Measurements from ENCODE around the gene URM1.
"Not testable (repeated sequence)": the region's sequence is repeated elsewhere in the genome, so short reads cannot be mapped to it uniquely, and the experiment has no call there.

Gene URM1

GRCh38 chr9:128409450-128409849, 38.3 kb downstream of the URM1 start:
- no peak for DNase-seq (ENCODE audit: low spot score)

DNA sequence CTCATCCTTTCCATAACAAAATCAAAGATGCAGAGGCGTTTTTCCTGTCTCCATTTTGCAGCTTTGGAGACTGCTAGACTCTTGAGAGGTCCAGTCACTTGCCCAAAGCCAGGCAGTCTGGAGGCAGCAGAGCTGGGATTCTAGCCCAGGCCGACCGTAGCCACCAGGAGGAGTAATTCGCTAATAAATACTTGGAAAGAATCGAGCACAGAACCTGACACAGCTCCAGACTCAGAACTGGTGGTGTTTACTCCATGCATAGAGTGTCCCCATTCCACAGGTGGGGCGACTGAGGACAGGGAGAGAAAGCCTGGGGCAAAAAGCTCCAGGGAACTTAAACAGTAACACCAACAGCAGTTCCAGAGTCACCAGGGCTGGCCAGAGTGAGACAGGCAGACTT, 38.8 kb downstream of the URM1 start:
- DNase-seq (ENCODE audit: low spot score): no peak

GRCh38 chr9:128411364-128412119, 40.4 kb downstream of the URM1 start:
- DNase-seq (ENCODE audit: low spot score): no peak

- peak; percentile 28 for DNase-seq (ENCODE audit: low spot score)
Measured at GRCh38 chr9:128412120-128412790, 41.1 kb downstream of the URM1 start.

DNA sequence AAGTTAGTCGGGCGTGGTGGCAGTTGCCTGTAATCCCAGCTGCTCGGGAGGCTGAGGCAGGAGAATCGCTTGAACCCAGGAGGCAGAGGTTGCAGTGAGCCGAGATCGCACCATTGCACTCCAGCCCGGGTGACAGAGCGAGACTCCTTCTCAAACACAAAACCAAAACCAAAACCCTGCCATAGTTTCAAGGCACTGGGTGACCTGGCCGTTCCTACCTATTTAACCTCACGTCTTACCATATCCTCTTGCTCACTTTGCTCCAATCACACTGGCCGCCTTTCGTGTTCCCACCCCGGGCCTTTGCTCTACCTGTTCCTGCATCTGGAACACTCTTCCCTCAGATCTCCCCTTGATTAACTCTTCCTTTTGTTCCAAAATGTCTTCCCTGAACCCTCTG, 42.6 kb downstream of the URM1 start:
- not testable (repeated sequence) for DNase-seq (ENCODE audit: low spot score)

GRCh38 chr9:128414461-128414860, 43.3 kb downstream of the URM1 start:
- DNase-seq (ENCODE audit: low spot score): no peak

DNA sequence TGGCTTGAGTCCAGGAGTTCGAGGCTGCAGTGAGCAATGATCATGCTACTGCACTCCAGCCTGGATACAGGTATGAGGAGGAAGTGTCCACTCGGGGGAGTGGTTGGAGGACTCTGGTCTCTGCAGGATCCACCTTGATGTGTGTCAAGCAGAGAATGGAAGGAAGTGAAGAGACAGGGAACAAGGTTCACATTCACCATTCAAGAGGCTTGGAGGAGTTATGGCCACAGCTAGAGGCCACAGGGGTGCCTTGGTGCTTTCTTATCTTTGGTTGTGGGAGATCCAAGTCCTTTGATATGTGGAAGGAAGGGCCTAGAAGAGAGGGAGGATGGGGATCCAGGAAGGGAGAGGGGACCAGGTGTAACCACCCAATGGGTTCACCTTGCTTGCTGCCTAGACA, 44.1 kb downstream of the URM1 start:
- DNase-seq (ENCODE audit: low spot score): no peak

DNA sequence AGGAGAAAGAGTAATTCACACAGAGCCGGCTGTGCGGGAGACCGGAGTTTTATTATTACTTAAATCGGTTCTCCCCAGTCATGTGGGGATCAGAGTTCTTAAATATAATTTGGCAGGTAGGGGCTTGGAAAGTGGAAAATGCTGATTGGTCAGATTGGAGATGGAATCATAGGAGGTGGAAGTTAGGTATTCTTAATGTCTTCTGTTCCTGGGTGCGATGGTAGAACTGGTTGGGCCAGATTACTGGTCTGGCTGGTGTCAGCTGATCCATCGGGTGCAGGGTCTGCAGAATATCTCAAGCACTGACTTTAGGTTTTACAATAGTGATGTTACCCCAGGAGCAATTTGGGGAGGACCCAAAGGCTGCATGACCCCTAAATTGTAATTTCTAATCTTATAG, 44.8 kb downstream of the URM1 start:
- DNase-seq (ENCODE audit: low spot score): no peak

- no peak for DNase-seq (ENCODE audit: low spot score)
Measured at GRCh38 chr9:128416432-128417019, 45.4 kb downstream of the URM1 start.

DNA sequence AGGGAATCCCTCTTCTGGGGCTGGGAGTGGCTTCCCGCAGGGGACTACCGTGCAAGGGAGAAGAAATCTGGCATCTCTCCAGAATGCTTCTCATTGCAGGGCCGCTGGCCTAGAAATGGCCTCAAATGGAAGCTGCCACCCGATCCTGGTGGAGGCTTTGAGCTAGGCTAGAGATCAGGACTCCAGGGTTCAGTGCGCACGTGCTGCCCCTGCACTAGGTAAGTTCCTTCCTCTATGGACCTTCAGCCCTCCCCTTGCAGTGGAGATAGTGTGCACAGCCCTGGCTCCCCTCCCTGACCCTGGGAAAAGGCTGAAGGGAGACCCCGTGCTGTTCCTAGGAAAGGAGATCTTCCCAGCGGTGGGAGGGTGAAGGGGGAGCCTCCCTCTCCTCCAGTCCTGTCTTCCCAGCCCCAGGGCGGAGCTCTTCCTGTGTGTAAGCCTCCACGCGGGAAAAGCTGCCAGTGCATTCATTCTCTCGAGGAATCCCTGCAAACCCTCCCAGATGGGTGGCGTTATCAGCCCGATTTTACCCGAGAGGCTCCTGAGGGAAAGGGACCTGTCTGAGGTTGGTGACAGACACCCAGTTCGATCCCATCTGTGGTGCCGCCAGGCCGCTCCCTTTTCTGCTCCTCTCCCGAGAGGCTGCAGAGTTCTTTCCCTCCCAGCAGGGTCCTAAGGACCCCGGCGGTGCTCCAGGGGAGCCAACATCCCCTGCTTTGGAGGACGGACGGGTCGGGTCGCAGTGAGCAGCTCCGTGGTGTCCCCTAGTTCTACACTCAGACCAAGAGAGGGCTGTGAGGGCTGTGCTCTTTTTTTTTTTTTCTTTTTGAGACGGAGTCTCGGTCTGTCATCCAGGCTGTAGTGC, 48.1 kb downstream of the URM1 start:
- no peak for DNase-seq (ENCODE audit: low spot score)

- DNase-seq (ENCODE audit: low spot score): peak; percentile 48
Measured at GRCh38 chr9:128420060-128420650, 49.0 kb downstream of the URM1 start.

DNA sequence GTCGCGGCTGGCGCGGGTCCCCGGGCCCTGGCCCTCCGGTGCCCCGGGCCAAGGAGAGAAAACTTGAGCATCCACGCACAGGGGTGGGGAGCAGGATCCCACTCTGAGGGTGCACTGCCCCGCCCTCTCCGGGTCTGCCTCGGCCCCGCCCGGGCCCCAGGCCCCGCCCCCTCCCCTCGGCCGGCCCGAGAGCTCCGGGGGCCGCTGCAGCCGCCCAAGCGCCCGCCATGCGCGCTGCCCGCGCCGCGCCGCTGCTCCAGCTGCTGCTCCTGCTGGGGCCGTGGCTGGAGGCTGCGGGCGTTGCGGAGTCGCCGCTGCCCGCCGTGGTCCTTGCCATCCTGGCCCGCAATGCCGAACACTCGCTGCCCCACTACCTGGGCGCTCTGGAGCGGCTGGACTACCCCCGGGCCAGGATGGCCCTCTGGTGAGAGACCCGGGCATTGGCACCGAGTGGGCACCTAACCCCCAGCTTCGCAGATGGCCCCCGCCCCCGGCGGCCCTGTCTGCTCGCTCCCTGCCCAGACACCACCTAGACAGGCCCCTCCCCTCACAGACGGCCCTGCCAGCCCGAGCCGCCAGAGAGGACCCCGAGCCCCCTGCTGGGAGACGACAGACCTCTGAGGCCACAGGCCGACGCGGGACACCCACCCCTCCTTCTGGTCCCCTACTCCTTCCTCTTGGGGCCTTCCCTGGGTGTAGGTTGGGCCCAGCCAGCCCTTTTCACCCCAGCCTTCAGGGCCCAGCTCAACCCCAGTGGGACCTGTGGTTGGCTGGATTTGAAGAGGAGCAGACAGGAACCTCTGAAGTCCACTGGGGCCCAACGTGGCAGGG, 49.7 kb downstream of the URM1 start, which contains the start of gene CERCAM:
CERCAM (plus strand) TSS at position 207 of the 831 bp plus-strand sequence; CDS start at position 228, 21 bp downstream.
- DNase-seq (ENCODE audit: low spot score): no peak

DNA sequence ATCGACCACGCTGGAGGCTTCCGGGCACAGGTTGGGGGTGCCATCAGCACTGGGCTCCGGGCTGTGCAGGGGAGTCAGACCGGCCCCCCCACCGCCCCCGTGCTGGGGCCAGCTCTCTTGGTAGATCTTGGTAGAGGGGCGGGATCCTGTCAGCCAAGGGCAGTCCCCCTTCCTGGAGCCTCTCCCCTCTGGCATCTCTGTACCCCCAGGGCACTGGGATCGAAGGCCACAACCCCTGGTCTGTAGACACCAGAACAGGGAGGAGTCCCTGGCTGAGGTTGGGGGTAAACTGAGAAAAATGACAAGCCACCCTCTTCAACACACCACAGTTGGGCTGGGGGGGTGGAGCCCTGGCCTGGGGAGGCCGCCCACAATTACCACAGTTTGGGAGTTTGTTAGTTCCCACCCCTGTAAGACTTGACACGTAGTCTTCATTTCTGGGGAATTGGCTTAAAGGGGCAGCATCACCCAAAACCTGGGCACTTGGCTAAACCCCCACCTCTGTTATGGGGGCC, 50.4 kb downstream of the URM1 start:
- no peak for DNase-seq (ENCODE audit: low spot score)

- not testable (repeated sequence) for DNase-seq (ENCODE audit: low spot score)
Measured at GRCh38 chr9:128422022-128422782, 51.0 kb downstream of the URM1 start.

DNA sequence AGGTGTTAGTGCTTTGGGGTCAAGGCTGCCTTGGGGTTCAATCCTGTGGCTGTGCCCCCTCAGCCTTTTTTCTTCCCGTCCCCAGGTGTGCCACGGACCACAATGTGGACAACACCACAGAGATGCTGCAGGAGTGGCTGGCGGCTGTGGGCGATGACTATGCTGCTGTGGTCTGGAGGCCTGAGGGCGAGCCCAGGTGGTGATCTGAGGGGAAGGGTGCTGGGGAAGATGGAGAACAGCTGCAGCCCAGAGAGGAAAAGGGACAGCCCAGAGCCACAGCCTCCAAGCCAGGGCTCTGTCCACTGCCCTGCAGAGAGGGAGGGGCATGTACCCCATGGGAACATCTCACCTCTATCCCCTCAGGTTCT, 51.6 kb downstream of the URM1 start:
- no peak for DNase-seq (ENCODE audit: low spot score)

DNA sequence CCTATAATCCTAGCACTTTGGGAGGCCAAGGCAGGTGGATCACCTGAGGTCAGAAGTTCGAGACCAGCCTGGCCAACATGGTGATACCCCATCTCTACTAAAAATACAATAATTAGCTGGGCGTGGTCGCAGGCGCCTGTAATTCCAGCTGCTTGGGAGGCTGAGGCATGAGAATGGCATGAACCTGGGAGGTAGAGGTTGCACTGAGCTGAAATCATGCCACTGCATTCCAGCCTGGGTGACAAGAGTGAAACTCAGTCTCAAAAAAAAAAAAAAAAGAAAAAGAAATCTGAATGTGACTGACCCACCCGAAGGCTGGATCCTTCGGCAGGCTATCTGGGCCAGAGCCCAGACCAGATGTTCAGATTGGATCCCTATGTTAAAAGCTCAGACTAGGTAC, 52.2 kb downstream of the URM1 start:
- not testable (repeated sequence) for DNase-seq (ENCODE audit: low spot score)

DNA sequence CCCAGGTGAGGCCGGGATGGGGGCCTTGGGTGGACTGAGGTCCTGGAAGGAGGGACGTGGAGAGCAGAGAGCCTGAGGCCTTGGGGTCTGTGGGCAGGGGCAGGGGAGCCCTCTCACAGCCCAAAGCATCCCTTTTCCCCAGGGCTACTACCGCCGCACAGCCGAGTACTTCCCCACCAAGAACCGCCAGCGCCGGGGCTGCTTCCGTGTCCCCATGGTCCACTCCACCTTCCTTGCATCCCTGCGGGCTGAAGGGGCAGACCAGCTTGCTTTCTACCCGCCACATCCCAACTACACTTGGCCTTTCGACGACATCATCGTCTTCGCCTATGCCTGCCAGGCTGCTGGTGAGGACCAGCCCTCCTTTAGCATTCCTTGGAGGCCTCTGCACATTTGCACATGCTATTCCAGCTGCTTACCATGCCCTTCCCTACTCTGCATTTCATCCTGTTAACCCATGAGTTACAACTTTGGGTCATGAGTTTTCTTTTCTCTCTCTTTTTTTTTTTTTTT, 53.1 kb downstream of the URM1 start:
- no peak for DNase-seq (ENCODE audit: low spot score)

DNA sequence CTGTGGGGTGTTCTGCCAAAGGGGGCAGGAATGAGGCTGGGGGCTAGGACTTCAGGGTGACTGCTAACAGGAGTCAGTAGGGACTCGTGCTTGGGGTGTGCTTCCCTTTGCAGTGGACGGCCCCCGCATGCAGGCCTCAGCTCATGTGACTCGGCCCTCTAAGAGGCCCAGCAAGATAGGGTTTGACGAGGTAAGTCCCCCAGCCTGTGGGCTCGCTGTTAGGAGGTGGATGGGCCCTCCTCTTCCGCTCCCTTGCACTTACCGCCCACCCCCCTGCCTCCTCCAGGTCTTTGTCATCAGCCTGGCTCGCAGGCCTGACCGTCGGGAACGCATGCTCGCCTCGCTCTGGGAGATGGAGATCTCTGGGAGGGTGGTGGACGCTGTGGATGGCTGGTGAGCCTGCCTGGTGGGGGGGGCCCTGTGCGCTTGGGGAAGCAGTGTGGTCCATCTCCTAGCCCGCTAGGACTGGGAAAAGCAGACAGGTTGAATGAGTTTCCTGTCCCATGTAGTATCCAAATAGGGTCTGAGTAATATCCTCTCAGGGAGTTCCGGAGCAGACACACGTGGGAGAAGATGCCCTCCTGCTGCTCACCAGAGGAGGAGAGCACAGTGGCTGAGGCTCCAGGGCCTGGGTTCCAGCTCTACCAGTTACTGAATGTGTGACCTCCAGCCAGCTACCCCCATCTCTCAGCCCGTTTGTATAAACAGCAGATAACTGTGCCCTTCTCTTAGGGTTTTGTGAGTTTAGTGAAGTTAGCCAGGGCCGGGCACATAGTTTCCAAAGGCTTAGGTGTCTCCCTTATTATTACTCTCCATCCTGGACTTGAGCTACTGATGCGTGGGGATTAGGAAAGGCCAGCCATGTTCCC, 57.7 kb downstream of the URM1 start:
- DNase-seq (ENCODE audit: low spot score): no peak

All from hematopoietic multipotent progenitor cell treated with erythropoietin and hydrocortisone succinate and interleukin-3 and kit ligand, for 15 days (in vitro differentiated cells).